ENCODE results near the gene PDXP. TPM values are rescaled to one million over a fixed set of nuclear protein-coding genes. Genes with fewer than 3 reads are reported as not detected.
A peak's percentile ranks its signal among the peaks of the same experiment; 100 is the strongest.

Gene PDXP
- total and polyA plus RNA-seq, 9 of the 15 experiments (the other 6 are each of a cell fraction or from before 2014, with no cell fraction given) = 7.9 to 54.2 (median 38.8) TPM

GRCh38 chr22:37696657-37697537 lies 38.4 kb downstream of the PDXP start, which contains the start of gene TRIOBP (continued):
- TF ChIP-seq E2F1 (CRISPR knock-in tag; IDR thresholded peaks at IDR 0.05) = no peak
- TF ChIP-seq, protein P1, sequence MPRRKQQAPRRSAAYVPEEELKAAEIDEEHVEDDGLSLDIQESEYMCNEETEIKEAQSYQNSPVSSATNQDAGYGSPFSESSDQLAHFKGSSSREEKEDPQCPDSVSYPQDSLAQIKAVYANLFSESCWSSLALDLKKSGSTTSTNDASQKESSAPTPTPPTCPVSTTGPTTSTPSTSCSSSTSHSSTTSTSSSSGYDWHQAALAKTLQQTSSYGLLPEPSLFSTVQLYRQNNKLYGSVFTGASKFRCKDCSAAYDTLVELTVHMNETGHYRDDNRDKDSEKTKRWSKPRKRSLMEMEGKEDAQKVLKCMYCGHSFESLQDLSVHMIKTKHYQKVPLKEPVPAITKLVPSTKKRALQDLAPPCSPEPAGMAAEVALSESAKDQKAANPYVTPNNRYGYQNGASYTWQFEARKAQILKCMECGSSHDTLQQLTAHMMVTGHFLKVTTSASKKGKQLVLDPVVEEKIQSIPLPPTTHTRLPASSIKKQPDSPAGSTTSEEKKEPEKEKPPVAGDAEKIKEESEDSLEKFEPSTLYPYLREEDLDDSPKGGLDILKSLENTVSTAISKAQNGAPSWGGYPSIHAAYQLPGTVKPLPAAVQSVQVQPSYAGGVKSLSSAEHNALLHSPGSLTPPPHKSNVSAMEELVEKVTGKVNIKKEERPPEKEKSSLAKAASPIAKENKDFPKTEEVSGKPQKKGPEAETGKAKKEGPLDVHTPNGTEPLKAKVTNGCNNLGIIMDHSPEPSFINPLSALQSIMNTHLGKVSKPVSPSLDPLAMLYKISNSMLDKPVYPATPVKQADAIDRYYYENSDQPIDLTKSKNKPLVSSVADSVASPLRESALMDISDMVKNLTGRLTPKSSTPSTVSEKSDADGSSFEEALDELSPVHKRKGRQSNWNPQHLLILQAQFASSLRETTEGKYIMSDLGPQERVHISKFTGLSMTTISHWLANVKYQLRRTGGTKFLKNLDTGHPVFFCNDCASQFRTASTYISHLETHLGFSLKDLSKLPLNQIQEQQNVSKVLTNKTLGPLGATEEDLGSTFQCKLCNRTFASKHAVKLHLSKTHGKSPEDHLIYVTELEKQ (CRISPR knock-in tag; IDR thresholded peaks at IDR 0.05) = no peak
- no peak for TF ChIP-seq GMEB1 (CRISPR knock-in tag; IDR thresholded peaks at IDR 0.05)
- TF ChIP-seq CUX1 (CRISPR knock-in tag; IDR thresholded peaks at IDR 0.05) = no peak
- TF ChIP-seq ZNF140 (CRISPR knock-in tag; IDR thresholded peaks at IDR 0.05) = no peak
- no peak for TF ChIP-seq ZNF217 (CRISPR knock-in tag; IDR thresholded peaks at IDR 0.05)
- TF ChIP-seq ZNF175 (CRISPR knock-in tag; IDR thresholded peaks at IDR 0.05; ENCODE audit: low read depth) = no peak
- no peak for TF ChIP-seq SREBF2 (CRISPR knock-in tag; IDR thresholded peaks at IDR 0.05)
- no peak for TF ChIP-seq TRIM24 (IDR thresholded peaks at IDR 0.05)
- no peak for TF ChIP-seq EZH2 (IDR thresholded peaks at IDR 0.05; ENCODE audit: borderline replicate concordance, low read depth, low read length)
- peak; percentile 64 to 66 for TF ChIP-seq NRF1 (conservative IDR thresholded peaks at IDR 0.05 in 1 of 2, IDR thresholded peaks at IDR 0.05 in 1 of 2)
- no peak for TF ChIP-seq ZSCAN29 (IDR thresholded peaks at IDR 0.05)
- no peak for TF ChIP-seq PRMT5 (CRISPR knock-in tag; IDR thresholded peaks at IDR 0.05)
